PC-9 (cell line): Measurements from ENCODE around the gene LYRM1. TPM values are rescaled to one million over a fixed set of nuclear protein-coding genes. Genes with fewer than 3 reads are reported as not detected.

Experiments
- BruUV-seq: library from RNA; stranded (reverse); fragments of 400-500 nt; replicated peaks from 2 replicates; lab custom pipeline; 2021; lab: Mats Ljungman, UMichigan
- CTCF ChIA-PET: fragments of 300-600 bp; sonication (Branson Sonifier 250); formaldehyde crosslinking; loops from one replicate; lab custom pipeline; 2022; ENCODE audit warnings: antibody characterized with exemption; lab: Charles Lee
- POLR2A ChIA-PET: fragments of 300-600 bp; sonication (Branson Sonifier 250); formaldehyde crosslinking; loops from one replicate; lab custom pipeline; 2022; ENCODE audit warnings: antibody characterized with exemption; ENCODE audit not compliant: unreplicated experiment; lab: Charles Lee
- DNase-seq, 2 experiments: peaks; one replicate each; pipeline versions ENCODE4 v3.0.0 to v3.0.0-alpha.2; 2015 to 2022; ENCODE audit warnings: mixed read lengths in 1 of 2
- H2AFZ ChIP-seq: fragments of 200-600 bp; sonication (generic); 2 replicates; pipeline ENCODE4 v1.8.1; 2017; ENCODE audit warnings: antibody characterized with exemption
- H3F3A ChIP-seq: fragments of 200-600 bp; sonication (generic); 2 replicates; pipeline ENCODE4 v1.8.1; 2017; ENCODE audit warnings: antibody characterized with exemption, mild to moderate bottlenecking, low read depth; ENCODE audit not compliant: insufficient read depth
- H3K27ac ChIP-seq: fragments of 200-600 bp; sonication (generic); 2 replicates; pipeline ENCODE4 v1.6.1; 2016; ENCODE audit warnings: mixed run types
- H3K27me3 ChIP-seq: fragments of 200-600 bp; sonication (generic); 2 replicates; pipeline ENCODE4 v1.6.1; 2016; ENCODE audit warnings: low read depth, mixed run types; ENCODE audit not compliant: insufficient read depth
- H3K36me3 ChIP-seq: fragments of 200-600 bp; sonication (generic); 2 replicates; pipeline ENCODE4 v1.6.1; 2016; ENCODE audit warnings: low read depth, mixed run types
- H3K4me1 ChIP-seq: fragments of 200-600 bp; sonication (generic); replicated peaks from 2 replicates; pipeline ENCODE4 v1.6.1; 2016; ENCODE audit warnings: mixed run types; ENCODE audit not compliant: insufficient read depth
- H3K4me2 ChIP-seq: fragments of 200-600 bp; sonication (generic); 2 replicates; pipeline ENCODE4 v1.6.1; 2017; ENCODE audit warnings: mixed run types
- H3K4me3 ChIP-seq: fragments of 200-600 bp; sonication (generic); 2 replicates; pipeline ENCODE4 v1.6.1; 2016; ENCODE audit warnings: mixed run types
- H3K79me2 ChIP-seq: fragments of 200-600 bp; sonication (generic); 2 replicates; pipeline ENCODE4 v1.6.1; 2017; ENCODE audit warnings: low read depth, mixed run types
- H3K9me2 ChIP-seq: fragments of 200-600 bp; sonication (generic); 2 replicates; pipeline ENCODE4 v1.8.1; 2017; ENCODE audit warnings: mild to moderate bottlenecking; ENCODE audit not compliant: insufficient read depth
- H3K9me3 ChIP-seq: fragments of 200-600 bp; sonication (generic); 2 replicates; pipeline ENCODE4 v1.8.1; 2016; ENCODE audit warnings: low read depth; ENCODE audit not compliant: insufficient read depth
- H4K20me1 ChIP-seq: fragments of 200-600 bp; sonication (generic); 2 replicates; pipeline ENCODE4 v1.8.1; 2017; ENCODE audit not compliant: insufficient read depth
- CTCF ChIP-seq: fragments of 200-600 bp; sonication (generic); conservative IDR thresholded peaks from 2 replicates; pipeline ENCODE4 v1.6.1; 2017; ENCODE audit warnings: mixed run types, antibody characterized with exemption, mild to moderate bottlenecking, moderate library complexity
- EZH2 ChIP-seq: fragments of 200-600 bp; sonication (generic); IDR thresholded peaks from 2 replicates; pipeline ENCODE4 v1.8.0; 2017; ENCODE audit warnings: antibody characterized with exemption, low read depth
- intact Hi-C: fragments of 100-400 bp; cut with micrococcal nuclease; formaldehyde crosslinking; loops from one replicate; pipeline ENCODE4 v1.10.0; 2022; ENCODE audit not compliant: unreplicated experiment
- total RNA-seq: library from RNA; stranded (reverse); gene quantifications from 2 replicates; pipeline ENCODE4 v1.2.3, GENCODE V29; 2021

The LYRM1 gene
- total RNA-seq, 1 experiment from 2014 or later: 51.7 TPM

DNA sequence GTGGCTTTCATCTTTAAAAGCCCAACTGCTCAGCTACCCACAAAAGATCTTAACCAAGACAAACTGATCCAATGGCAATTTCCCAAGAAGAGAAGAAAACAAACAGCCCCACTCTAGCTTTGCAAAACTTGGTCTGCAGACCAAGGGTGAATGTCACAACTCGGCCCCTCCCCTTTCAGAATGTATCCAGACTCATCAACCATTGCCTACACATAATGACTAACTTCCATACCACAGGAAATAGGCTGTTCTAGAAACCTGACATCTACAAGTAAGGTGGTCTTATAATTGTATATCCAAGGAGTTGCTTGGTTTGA, 16.4 kb upstream of the LYRM1 start:
- no peak overlapping the region for H3K4me3 ChIP-seq
- intact Hi-C loops: no loop called here
- 0 out of 2 replicates have a peak, but pooled peaks cover 10% of the 10 kb centered on the region for H3K36me3 ChIP-seq
- H3K4me1 ChIP-seq: peaks cover 24% of the 10 kb centered on the region
- no peak overlapping the region for H3K4me2 ChIP-seq
- no peak overlapping the region for H2AFZ ChIP-seq
- no peaks in the 10 kb centered on the region for H3K9me2 ChIP-seq
- H3K9me3 ChIP-seq: no peaks in the 10 kb centered on the region; the same call in 1 of the 2 replicates
- H3F3A ChIP-seq: peaks cover 15% of the 10 kb centered on the region
- BruUV-seq: no TSS peak
- H3K79me2 ChIP-seq: peaks cover 78% of the 10 kb centered on the region
- H3K27me3 ChIP-seq: no peaks in the 10 kb centered on the region
- no peak overlapping the region for H3K27ac ChIP-seq
- no peak for DNase-seq
- H4K20me1 ChIP-seq: peaks cover 9% of the 10 kb centered on the region
- TF ChIP-seq CTCF (no peak), EZH2 (no peak)
- ChIA-PET CTCF (no interaction called here), POLR2A (no interaction called here)

GRCh38 chr16:20886320-20886719, 14.3 kb upstream of the LYRM1 start:
- no peaks in the 10 kb centered on the region for H3K27me3 ChIP-seq
- DNase-seq: no peak
- H3K27ac ChIP-seq: no peak overlapping the region
- no peaks in the 10 kb centered on the region for H3F3A ChIP-seq
- H3K36me3 ChIP-seq: peaks cover 14% of the 10 kb centered on the region; the same call in 1 of the 2 replicates
- peaks cover 78% of the 10 kb centered on the region for H3K79me2 ChIP-seq
- H3K4me1 ChIP-seq: peaks cover 7% of the 10 kb centered on the region
- ChIA-PET CTCF (interaction anchor here (0.7 kb wide), 1 partner anchor 10 kb away, joined by 5 read pairs; no protein-coding TSS in a partner anchor), POLR2A (no interaction called here)
- H3K9me2 ChIP-seq: no peaks in the 10 kb centered on the region
- no TSS peak for BruUV-seq
- no peak for TF ChIP-seq EZH2
- no peak for TF ChIP-seq CTCF
- H3K4me2 ChIP-seq: no peak overlapping the region
- no peak overlapping the region for H3K4me3 ChIP-seq
- peaks cover 4% of the 10 kb centered on the region for H4K20me1 ChIP-seq
- H2AFZ ChIP-seq: no peak overlapping the region
- H3K9me3 ChIP-seq: no peaks in the 10 kb centered on the region; the same call in 1 of the 2 replicates
- intact Hi-C loops: no loop called here

GRCh38 chr16:20887207-20887606, 13.4 kb upstream of the LYRM1 start:
- no peak for DNase-seq
- H3K4me2 ChIP-seq: no peak overlapping the region
- H3F3A ChIP-seq: no peaks in the 10 kb centered on the region
- no peak for TF ChIP-seq EZH2
- TF ChIP-seq CTCF: no peak
- no peaks in the 10 kb centered on the region for H3K27me3 ChIP-seq
- intact Hi-C loops: no loop called here
- peaks cover 75% of the 10 kb centered on the region for H3K79me2 ChIP-seq
- peaks cover 23% of the 10 kb centered on the region; the same call in 1 of the 2 replicates for H3K36me3 ChIP-seq
- CTCF ChIA-PET: no interaction called here
- H2AFZ ChIP-seq: no peak overlapping the region
- POLR2A ChIA-PET: no interaction called here
- no TSS peak for BruUV-seq
- H3K4me3 ChIP-seq: no peak overlapping the region
- H3K27ac ChIP-seq: no peak overlapping the region
- H3K9me3 ChIP-seq: no peaks in the 10 kb centered on the region; the same call in 1 of the 2 replicates
- peaks cover 7% of the 10 kb centered on the region for H3K4me1 ChIP-seq
- H4K20me1 ChIP-seq: peaks cover 4% of the 10 kb centered on the region
- H3K9me2 ChIP-seq: no peaks in the 10 kb centered on the region
